HCT116 (cell line): Measurements from ENCODE around the gene PTPA. TPM values are rescaled to one million over a fixed set of nuclear protein-coding genes. Genes with fewer than 3 reads are reported as not detected.

Experiments used
- ATAC-seq: fragments of 200-7000 bp; cut with Tn5 transposase; 2 replicates; pipeline ENCODE4 v1.9.1; 2020; ENCODE audit warnings: mild to moderate bottlenecking, moderate library complexity
- BruUV-seq: library from RNA; stranded (reverse); fragments of 400-500 nt; replicated peaks from 2 replicates; lab custom pipeline; 2021; lab: Mats Ljungman, UMichigan
- CTCF ChIA-PET: fragments of 300-600 bp; sonication (Branson Sonifier 250); formaldehyde crosslinking; loops from one replicate; lab custom pipeline; 2021; ENCODE audit warnings: antibody characterized with exemption; lab: Charles Lee
- POLR2A ChIA-PET: fragments of 300-600, 350-600 bp; sonication (Branson Sonifier 250); formaldehyde crosslinking; loops from one replicate; lab custom pipeline; 2021; ENCODE audit warnings: antibody characterized with exemption; lab: Charles Lee
- RAD21 ChIA-PET, 2 experiments: fragments of 300-600 bp; sonication (Branson Sonifier 250); formaldehyde crosslinking; loops; one replicate each; lab custom pipeline; 2023; ENCODE audit warnings: low total read pairs in 2 of 2; ENCODE audit not compliant: uncharacterized antibody in 2 of 2, unreplicated experiment in 2 of 2, low non-redundant PET in 1 of 2; lab: Charles Lee
- DNase-seq: peaks from one replicate; pipeline ENCODE4 v3.0.0-alpha.2; 2010; ENCODE audit warnings: low read depth, low spot score
- H2AFZ ChIP-seq: fragments of 200-600 bp; shearing (Covaris generic), sonication (generic); 2 replicates; pipeline ENCODE4 v1.6.1; 2017; ENCODE audit warnings: low read depth, mixed run types, mixed read lengths, antibody characterized with exemption, low read length; ENCODE audit not compliant: poor library complexity, severe bottlenecking
- H3K27ac ChIP-seq: 2 replicates; pipeline ENCODE4 v1.5.1; 2012; ENCODE audit warnings: low read depth, low read length
- H3K27me3 ChIP-seq: fragments of 200-600 bp; sonication (generic); 2 replicates; pipeline ENCODE4 v1.6.1; 2016; ENCODE audit warnings: mixed run types, low read length, mixed read lengths; ENCODE audit not compliant: insufficient read depth
- H3K36me3 ChIP-seq, 2 experiments: fragments of 200-500 bp in 1 of 2; fragments of 200-600 bp in 1 of 2; sonication (Bioruptor generic) in 1 of 2; sonication (generic) in 1 of 2; 2 replicates each; pipeline versions ENCODE4 v1.5.1 to v1.6.1; 2014 to 2016; ENCODE audit warnings: low read length in 2 of 2, inconsistent platforms in 1 of 2, mixed read lengths in 1 of 2, mixed run types in 1 of 2; ENCODE audit not compliant: insufficient read depth in 2 of 2, control insufficient read depth in 1 of 2
- H3K4me1 ChIP-seq, 2 experiments: fragments of 200-600 bp in 1 of 2; sonication (generic) in 1 of 2; 2 replicates each; pipeline versions ENCODE4 v1.5.1 to v1.6.1; 2012 to 2017; ENCODE audit warnings: low read length in 2 of 2, inconsistent platforms in 1 of 2, mild to moderate bottlenecking in 1 of 2, mixed read lengths in 1 of 2, mixed run types in 1 of 2, moderate library complexity in 1 of 2; ENCODE audit not compliant: insufficient read depth in 2 of 2, control insufficient read depth in 1 of 2
- H3K4me2 ChIP-seq: fragments of 200-600 bp; sonication (generic); 2 replicates; pipeline ENCODE4 v1.6.1; 2017; ENCODE audit warnings: mixed run types, low read length, mixed read lengths
- H3K4me3 ChIP-seq, 2 experiments: fragments of 200-600 bp in 1 of 2; sonication (generic) in 1 of 2; replicated peaks in 1 of 2; 2 replicates each; pipeline ENCODE4 v1.5.1; 2011 to 2016; ENCODE audit warnings: low read length in 2 of 2, control low read depth in 1 of 2, low read depth in 1 of 2, mild to moderate bottlenecking in 1 of 2, mixed read lengths in 1 of 2, mixed run types in 1 of 2
- H3K79me2 ChIP-seq: fragments of 200-600 bp; sonication (generic); 2 replicates; pipeline ENCODE4 v1.6.1; 2017; ENCODE audit warnings: mild to moderate bottlenecking, mixed run types, low read length, moderate library complexity, mixed read lengths; ENCODE audit not compliant: insufficient read depth
- H3K9ac ChIP-seq: fragments of 200-600 bp; sonication (generic); 2 replicates; pipeline ENCODE4 v1.6.1; 2016; ENCODE audit warnings: low read length, mixed read lengths
- H3K9me2 ChIP-seq: fragments of 200-600 bp; sonication (generic), shearing (Covaris generic); 2 replicates; pipeline ENCODE4 v1.6.1; 2017; ENCODE audit warnings: mixed run types, mild to moderate bottlenecking, moderate library complexity; ENCODE audit not compliant: insufficient read depth
- H3K9me3 ChIP-seq, 2 experiments: fragments of 200-500 bp in 1 of 2; fragments of 200-600 bp in 1 of 2; sonication (Bioruptor generic) in 1 of 2; sonication (generic) in 1 of 2; 2 replicates each; pipeline ENCODE4 v1.6.1; 2014 to 2017; ENCODE audit warnings: low read length in 2 of 2, mixed read lengths in 2 of 2, inconsistent platforms in 1 of 2, low read depth in 1 of 2, mild to moderate bottlenecking in 1 of 2, mixed run types in 1 of 2, moderate library complexity in 1 of 2; ENCODE audit not compliant: control insufficient read depth in 1 of 2, insufficient read depth in 1 of 2
- H4K20me1 ChIP-seq: fragments of 200-600 bp; sonication (generic), shearing (Covaris generic); 2 replicates; pipeline ENCODE4 v1.6.1; 2017; ENCODE audit warnings: mixed run types, mild to moderate bottlenecking, moderate library complexity; ENCODE audit not compliant: insufficient read depth
- CEBPB ChIP-seq: IDR thresholded peaks from 2 replicates; pipeline ENCODE4 v1.6.1; 2012; ENCODE audit warnings: low read depth
- EZH2phosphoT487 ChIP-seq: fragments of 200-600 bp; IDR thresholded peaks from 2 replicates; pipeline ENCODE4 v1.6.1; 2018; ENCODE audit warnings: antibody characterized with exemption, borderline replicate concordance
- JUND ChIP-seq: IDR thresholded peaks from 2 replicates; pipeline ENCODE4 v1.6.1; 2012
- POLR2AphosphoS5 ChIP-seq: IDR thresholded peaks from 2 replicates; pipeline ENCODE4 v1.6.1; 2011; ENCODE audit warnings: mild to moderate bottlenecking, low read depth, low read length, moderate library complexity
- RAD21 ChIP-seq: IDR thresholded peaks from 2 replicates; pipeline ENCODE4 v1.6.1; 2012; ENCODE audit warnings: low read depth, mild to moderate bottlenecking
- REST ChIP-seq: IDR thresholded peaks from 2 replicates; pipeline ENCODE4 v1.6.1; 2012; ENCODE audit warnings: low read depth
- TCF7L2 ChIP-seq: IDR thresholded peaks from 2 replicates; pipeline ENCODE4 v1.7.0; 2011; ENCODE audit warnings: borderline replicate concordance, inconsistent platforms; ENCODE audit not compliant: insufficient read depth, insufficient read length; ENCODE audit errors: extremely low read depth
- intact Hi-C: fragments of 100-400 bp; cut with micrococcal nuclease; formaldehyde crosslinking; loops from 2 replicates; pipeline ENCODE4 v1.10.0; 2022
- total RNA-seq: library from RNA; stranded (reverse); gene quantifications from one replicate; pipeline ENCODE4 v1.2.1, GENCODE V29; 2021; ENCODE audit not compliant: unreplicated experiment
- TF ChIP-seq, protein P1 (sequence below): IDR thresholded peaks from 2 replicates; pipeline ENCODE4 v1.6.1; 2012
- TF ChIP-seq, protein P2 (sequence below), 3 experiments: fragments of 200-600 bp in 1 of 3; sonication (generic) in 1 of 3; IDR thresholded peaks in 2 of 3; conservative IDR thresholded peaks in 1 of 3; 2 replicates each; pipeline ENCODE4 v1.5.1; 2012 to 2017; ENCODE audit warnings: low read depth in 2 of 3, low read length in 2 of 3, antibody characterized with exemption in 1 of 3, borderline replicate concordance in 1 of 3, control low read depth in 1 of 3, mild to moderate bottlenecking in 1 of 3, mixed read lengths in 1 of 3, mixed run types in 1 of 3, moderate library complexity in 1 of 3; ENCODE audit not compliant: insufficient read depth in 1 of 3

PTPA gene
- total RNA-seq, 1 experiment from 2014 or later = 177 TPM

GRCh38 chr9:129145316-129145715, 34.1 kb downstream of the PTPA start:
- Histone ChIP-seq H3K9ac (peak overlapping the region; percentile 28; the same call in 1 of the 2 replicates), H3K27ac (peak overlapping the region; percentile 38; the same call in 1 of the 2 replicates), H3K4me2 (peak overlapping the region; percentile 45), H2AFZ (no peak overlapping the region), H3K9me3 (no peaks in the 10 kb centered on the region), H4K20me1 (no peaks in the 10 kb centered on the region), H3K27me3 (no peaks in the 10 kb centered on the region), H3K9me2 (no peaks in the 10 kb centered on the region), H3K36me3 (peaks cover 4 to 32% of the 10 kb centered on the region in 2 experiments; a peak in 1 of 4 replicates), H3K79me2 (peaks cover 43% of the 10 kb centered on the region), H3K4me1 (peaks cover 30 to 56% of the 10 kb centered on the region in 2 experiments), H3K4me3 (no peak overlapping the region)
- DNase-seq (no peak), ATAC-seq (no peak)
- TF ChIP-seq RAD21 = no peak
- no TSS peak for BruUV-seq
- ChIA-PET POLR2A (no interaction called here), CTCF (interaction anchor here (0.7 to 2.7 kb wide), 3 partner anchors 22 to 34 kb away, joined by 3 to 19 read pairs (median 4); no protein-coding TSS in a partner anchor), RAD21 (no interaction called here)
- intact Hi-C loops = no loop called here

- no peak overlapping the region for H2AFZ ChIP-seq
- intact Hi-C loops = no loop called here
- no peak for TF ChIP-seq REST
- no peak for TF ChIP-seq JUND
- no peak for TF ChIP-seq CEBPB
- TF ChIP-seq, protein P1, sequence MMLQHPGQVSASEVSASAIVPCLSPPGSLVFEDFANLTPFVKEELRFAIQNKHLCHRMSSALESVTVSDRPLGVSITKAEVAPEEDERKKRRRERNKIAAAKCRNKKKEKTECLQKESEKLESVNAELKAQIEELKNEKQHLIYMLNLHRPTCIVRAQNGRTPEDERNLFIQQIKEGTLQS = no peak
- TF ChIP-seq, protein P2, sequence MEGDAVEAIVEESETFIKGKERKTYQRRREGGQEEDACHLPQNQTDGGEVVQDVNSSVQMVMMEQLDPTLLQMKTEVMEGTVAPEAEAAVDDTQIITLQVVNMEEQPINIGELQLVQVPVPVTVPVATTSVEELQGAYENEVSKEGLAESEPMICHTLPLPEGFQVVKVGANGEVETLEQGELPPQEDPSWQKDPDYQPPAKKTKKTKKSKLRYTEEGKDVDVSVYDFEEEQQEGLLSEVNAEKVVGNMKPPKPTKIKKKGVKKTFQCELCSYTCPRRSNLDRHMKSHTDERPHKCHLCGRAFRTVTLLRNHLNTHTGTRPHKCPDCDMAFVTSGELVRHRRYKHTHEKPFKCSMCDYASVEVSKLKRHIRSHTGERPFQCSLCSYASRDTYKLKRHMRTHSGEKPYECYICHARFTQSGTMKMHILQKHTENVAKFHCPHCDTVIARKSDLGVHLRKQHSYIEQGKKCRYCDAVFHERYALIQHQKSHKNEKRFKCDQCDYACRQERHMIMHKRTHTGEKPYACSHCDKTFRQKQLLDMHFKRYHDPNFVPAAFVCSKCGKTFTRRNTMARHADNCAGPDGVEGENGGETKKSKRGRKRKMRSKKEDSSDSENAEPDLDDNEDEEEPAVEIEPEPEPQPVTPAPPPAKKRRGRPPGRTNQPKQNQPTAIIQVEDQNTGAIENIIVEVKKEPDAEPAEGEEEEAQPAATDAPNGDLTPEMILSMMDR (IDR thresholded peaks at IDR 0.05 in 2 of 3, conservative IDR thresholded peaks at IDR 0.05 in 1 of 3; ENCODE audit: borderline replicate concordance in 1 of 3, insufficient read depth in 1 of 3, low read depth in 2 of 3, low read length in 2 of 3) = no peak
- TF ChIP-seq POLR2AphosphoS5 = no peak
- no peak for TF ChIP-seq TCF7L2
- no peak for TF ChIP-seq EZH2phosphoT487
- no peak for TF ChIP-seq RAD21
- H3K4me3 ChIP-seq = no peak overlapping the region
- peak overlapping the region; percentile 38 for H3K27ac ChIP-seq
- no peaks in the 10 kb centered on the region for H3K27me3 ChIP-seq
- peaks cover 5 to 32% of the 10 kb centered on the region in 2 experiments; a peak in 1 of 4 replicates for H3K36me3 ChIP-seq
- ChIA-PET CTCF (interaction anchor here (1.4 kb wide), 1 partner anchor 28 kb away, joined by 4 read pairs; no protein-coding TSS in a partner anchor), RAD21 (no interaction called here), POLR2A (no interaction called here)
- BruUV-seq = no TSS peak
- H3K9me3 ChIP-seq = no peaks in the 10 kb centered on the region
- H3K9me2 ChIP-seq = no peaks in the 10 kb centered on the region
- H3K79me2 ChIP-seq = peaks cover 40% of the 10 kb centered on the region
- peak; percentile 22; the same call in 1 of the 2 replicates for ATAC-seq
- peak overlapping the region; percentile 45 for H3K4me2 ChIP-seq
- peaks cover 29 to 50% of the 10 kb centered on the region in 2 experiments for H3K4me1 ChIP-seq
- no peaks in the 10 kb centered on the region for H4K20me1 ChIP-seq
- H3K9ac ChIP-seq = peak overlapping the region; percentile 28
- no peak for DNase-seq
These were observed 34.7 kb downstream of the PTPA start for GRCh38 chr9:129145841-129146292.
